HG03432 (cell line): ENCODE results near the gene NUP54.

Experiments
- ATAC-seq: cut with Tn5 transposase; IDR thresholded peaks from one replicate; pipeline ENCODE4 v1.9.1; 2021; ENCODE audit warnings: mild to moderate bottlenecking, moderate library complexity; ENCODE audit not compliant: unreplicated experiment

NUP54 gene, protein sequence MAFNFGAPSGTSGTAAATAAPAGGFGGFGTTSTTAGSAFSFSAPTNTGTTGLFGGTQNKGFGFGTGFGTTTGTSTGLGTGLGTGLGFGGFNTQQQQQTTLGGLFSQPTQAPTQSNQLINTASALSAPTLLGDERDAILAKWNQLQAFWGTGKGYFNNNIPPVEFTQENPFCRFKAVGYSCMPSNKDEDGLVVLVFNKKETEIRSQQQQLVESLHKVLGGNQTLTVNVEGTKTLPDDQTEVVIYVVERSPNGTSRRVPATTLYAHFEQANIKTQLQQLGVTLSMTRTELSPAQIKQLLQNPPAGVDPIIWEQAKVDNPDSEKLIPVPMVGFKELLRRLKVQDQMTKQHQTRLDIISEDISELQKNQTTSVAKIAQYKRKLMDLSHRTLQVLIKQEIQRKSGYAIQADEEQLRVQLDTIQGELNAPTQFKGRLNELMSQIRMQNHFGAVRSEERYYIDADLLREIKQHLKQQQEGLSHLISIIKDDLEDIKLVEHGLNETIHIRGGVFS

DNA sequence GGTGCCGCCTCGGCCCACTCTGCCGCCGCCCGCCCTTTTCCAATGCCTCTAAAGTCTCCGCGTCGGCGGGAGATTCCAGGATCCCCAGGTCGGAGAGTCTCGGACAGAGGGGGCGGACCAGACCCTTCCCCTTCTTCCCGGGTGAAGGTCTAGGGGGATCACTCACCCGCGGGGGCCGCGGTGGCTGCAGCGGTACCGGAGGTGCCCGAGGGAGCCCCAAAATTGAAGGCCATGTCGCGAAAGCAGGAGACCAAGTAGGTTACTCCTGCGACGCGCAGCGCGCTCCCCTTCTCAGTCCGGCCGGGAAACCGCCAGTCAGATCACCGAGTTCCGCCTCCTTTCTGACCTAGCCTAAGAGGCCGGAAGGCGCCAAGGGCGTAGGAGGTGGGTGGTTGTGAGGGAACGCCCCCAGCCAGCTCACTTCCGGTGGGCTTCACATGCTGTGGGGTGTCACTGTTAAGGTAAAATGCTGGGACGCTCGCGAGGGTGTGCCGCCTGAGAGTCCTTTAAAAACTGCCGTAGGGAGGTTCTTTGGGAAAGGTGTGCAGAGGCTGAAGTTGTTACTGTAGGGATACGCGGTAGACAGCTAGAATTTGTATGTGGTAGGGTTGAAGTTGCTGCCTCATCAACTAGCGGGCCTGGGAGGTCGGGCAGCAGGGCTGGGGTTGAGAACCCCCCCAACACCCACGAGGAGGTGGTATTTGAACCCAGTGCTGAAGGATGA is at the start of gene NUP54:
NUP54 (minus strand) TSS at position 256 of the 724 bp plus-strand sequence; CDS start at position 233, 23 bp downstream.
- peak; percentile 99 for ATAC-seq

DNA sequence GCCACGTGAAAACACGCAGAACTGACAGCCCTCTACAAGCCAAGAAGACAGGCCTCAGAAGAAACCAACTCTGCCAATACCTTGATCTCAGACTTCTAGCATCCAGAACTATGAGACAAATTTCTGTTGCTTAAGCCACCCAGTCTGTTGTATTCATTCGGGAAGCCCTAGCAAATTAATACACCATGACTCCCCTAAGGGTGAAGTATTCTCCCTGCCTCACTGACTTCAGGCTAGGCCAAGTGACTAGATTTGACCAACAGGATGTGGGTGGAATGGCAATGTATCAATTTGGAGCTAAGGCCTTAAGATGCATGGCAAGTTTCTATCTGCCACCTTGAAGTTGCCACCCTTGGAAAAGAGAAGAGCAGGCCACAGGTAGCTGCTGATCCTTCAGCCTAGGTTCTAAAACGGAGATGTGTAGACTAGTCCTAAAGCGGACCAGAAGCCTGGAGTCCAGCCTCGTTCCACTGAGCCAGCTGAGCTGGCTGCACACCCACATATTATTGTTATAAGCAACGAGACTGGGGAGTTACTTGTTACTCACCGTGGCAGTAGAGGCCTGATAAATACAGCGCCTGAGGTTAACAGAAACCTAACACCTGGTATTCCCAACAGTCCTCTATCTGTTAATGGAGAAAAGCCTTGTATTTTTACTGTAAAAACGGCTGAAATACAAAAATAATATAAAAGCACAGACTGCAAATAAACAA is 49.0 kb upstream of the NUP54 start:
- no peak for ATAC-seq

DNA sequence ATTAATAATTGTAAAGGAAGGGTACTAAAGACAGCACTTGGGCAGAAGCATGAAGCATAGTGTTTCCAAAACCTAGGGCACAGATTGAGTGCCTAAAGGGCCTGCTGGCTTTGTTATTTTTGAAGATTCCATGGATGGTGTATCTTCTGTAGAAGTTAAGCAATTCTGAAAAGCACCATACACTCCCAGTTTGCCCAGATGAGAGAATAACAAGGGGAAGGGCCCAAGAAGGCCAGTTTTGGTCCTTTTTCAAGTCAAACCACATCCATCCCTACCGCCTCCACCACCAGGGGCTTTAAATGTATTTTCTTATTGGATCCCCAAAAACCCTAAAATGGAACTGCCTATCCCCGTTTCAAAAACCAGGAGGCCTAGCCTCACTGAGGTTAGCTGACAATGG is 48.2 kb upstream of the NUP54 start:
- no peak for ATAC-seq

DNA sequence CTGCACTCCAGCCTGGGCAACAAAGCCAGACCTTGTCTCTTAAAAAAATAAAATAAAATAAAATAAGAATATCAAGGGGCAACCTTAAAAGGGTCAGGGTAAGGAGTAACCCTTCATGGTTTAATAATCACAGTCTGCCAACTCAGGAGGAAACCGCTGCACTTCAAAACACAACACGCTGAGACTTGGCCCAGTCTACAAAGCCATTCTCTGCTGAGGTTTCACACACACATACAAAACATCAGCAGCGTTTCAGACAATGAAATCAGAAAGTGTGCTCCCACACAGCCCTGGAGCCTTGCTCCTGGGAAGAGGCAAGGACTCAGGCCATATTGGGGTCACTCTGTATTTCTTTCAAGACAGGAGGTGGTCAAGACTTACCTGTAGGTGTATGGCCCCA is 47.1 kb upstream of the NUP54 start:
- no peak for ATAC-seq

DNA sequence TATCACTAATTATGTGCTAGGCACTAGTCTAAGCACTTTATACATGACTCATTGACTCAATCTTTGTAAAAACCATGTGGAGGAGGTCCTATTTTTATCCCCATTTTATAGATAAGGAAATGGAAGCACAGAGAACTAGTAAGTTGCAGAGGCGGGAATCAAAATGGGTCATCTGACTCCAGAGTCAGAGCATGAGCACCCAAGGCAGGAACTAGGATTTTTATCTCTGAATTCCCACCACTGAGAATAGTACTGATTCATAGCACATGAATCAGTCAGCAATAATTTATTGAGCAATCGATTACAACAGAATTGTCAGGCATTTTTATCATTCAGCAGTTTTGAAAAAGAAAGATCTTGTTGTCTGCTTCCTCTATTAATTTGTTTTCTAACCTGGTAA is 46.1 kb upstream of the NUP54 start:
- ATAC-seq = no peak

DNA sequence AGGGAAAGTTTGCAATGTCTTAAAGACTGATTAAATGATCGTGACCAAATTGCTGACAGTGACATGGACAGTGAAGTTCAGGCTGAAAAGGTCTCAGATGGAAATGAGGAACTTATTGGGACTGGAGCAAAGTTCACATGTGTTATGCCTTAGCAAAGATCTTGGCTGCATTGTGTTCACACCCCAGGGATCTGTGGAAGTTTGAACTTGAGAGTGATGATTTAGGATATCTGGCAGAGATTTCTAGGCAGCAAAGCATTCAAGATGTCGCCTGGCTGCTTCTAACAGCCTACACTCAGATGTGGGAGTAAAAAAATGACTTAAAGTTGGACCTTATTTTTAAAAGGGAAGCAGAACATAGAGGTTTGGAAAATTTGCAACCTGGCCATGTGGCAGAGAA is 44.0 kb upstream of the NUP54 start:
- ATAC-seq = no peak

DNA sequence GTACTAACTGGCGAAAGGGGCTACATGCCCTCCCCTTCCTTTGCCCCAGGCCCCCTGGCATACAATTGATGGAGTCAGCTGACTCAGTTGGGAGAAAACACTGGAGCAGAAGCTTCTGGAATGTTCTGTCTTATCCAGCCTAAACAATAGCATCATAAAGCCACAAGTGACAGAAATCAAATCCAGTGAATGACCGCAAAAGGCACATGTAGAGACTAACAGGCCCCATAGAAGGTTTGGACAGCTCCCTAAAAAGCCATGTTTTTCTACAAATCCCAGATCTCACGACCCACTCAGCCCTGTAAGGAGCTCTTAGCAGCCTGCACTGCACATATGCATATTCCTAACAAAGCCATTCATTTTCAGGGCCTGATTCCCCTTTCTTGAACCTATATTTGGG is 40.4 kb upstream of the NUP54 start:
- ATAC-seq = no peak

DNA sequence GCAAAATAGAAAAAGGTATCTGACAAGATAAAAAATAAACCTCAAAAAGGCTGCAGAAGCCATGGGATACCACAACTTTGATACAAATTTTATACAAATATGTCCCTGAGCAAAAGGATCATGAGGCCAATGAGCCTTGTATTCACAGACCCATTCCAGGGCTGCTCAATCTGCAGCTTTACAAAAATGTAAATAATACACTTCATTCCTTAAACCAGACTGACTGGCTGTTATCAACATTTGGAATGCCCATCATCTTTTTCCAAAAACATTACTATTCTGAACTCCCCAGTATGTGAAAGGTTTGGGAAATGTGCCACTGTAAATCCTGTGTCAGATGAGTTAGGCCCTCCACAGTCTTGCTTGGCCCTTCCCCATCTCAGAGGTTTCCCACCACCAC is 40.0 kb upstream of the NUP54 start:
- no peak for ATAC-seq

DNA sequence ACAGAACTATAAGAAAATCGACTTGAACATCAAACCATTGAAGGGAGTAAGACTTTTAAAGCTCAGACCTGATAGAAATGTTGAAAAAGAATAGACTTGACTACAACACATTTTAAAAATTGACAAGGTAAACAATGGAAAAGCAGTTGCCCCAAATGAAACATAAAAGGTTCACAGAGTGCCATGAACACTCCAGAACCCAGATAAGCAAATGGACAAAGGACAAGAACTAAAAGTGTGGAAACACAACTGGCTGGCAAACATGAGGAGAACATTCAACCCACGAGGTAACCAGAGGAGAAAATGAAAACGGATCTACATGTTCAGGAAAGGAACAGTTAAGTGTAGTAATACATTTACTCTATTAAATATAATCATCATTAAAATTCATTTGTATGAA is 39.0 kb upstream of the NUP54 start:
- no peak for ATAC-seq

DNA sequence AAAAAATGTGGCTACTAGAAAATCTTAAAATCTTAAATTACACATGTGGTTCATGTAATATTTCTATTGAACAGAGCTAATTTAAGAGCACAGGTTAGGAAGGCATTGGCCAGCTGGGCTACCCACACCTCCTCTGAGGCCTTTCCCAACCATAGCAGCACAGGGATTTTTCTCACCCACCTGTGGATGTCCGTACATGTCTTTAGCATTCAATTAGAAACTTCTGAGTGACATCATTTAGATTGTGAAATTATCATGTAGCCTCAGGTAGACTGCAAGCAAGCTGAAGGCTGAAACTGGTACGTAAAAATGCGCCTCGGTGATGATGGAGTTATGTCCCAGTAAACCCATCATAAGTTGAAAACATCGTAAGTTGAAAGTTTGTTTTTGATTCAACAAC is 34.3 kb upstream of the NUP54 start:
- no peak for ATAC-seq

DNA sequence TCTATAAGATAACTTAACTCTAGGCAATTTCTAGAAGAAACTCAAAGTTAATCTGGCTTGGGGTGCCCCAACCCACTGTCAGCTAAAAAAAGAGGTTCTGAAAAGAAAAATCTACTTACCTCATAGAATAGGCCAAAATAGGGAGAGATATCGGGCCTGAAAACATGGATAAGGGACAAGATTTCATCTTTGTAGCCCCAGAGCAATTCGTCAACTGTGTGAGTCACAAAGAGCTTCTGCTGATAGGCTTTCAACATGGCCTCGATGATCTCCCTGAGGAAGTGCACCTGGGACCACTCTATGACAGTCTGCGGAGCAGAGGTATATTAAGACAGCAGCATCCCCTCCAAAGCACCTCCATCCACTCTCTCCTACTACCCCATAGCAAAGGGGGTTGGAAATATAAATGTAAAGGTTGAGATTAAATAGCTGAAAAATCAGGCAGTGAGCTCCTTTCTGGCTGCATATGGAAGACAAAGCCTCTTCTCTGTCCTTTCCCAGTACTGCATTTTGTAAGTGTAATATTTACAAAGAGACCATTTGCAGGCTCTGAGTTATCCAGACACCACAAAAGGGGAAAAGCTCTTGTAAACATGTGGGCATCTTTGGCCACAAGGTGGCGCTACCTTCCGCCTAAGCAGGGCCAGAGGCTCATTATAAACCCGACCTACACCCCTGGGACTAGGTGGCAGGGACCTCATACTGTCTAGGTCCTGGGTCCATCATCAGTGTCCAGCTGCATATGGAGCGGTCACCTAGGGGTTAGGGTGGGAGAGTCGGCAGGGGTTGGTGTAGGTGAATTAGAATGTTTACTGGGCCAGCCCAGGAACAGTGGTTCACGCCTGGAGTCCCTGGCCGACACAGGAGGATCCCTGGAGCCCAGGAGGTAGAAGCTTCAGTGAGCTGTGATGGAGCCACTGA is 31.5 kb upstream of the NUP54 start:
- ATAC-seq = peak; percentile 93

DNA sequence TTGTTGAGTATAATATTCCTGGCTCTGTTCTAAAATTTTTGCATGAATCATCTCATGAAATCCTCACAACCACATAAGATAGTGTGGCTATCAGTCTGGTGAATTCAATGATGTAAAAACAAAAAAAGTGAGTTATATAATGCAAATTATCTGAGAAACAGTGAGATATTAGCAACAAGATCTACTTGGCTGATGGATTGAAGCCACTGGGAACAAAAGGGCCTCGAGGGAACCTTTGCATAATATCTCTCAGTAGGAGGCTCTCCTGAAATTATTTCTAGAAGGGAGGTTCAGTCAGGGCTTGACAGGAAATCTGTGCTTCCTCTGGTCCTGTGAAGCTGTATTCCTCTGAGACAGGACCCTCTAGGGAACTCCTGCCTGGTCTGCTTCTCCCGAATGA is 30.1 kb upstream of the NUP54 start:
- ATAC-seq = no peak

DNA sequence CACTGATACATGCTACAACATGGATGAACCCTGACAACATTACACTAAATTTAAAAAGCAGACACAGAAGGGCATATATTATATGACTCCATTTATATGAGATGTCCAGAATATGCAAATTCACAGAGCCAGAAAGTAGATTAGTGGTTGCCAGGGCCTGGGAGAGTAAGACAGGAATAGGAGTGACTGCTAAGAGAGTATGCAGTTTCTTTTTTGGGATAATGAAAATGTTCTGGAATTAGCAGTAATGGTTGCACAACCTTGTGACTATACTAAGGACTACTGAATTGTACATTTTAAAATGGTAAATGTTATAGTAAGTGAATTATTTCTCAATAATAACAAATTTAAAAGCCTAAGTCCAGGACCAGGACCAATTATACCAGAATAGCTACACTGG is 29.5 kb upstream of the NUP54 start:
- no peak for ATAC-seq

DNA sequence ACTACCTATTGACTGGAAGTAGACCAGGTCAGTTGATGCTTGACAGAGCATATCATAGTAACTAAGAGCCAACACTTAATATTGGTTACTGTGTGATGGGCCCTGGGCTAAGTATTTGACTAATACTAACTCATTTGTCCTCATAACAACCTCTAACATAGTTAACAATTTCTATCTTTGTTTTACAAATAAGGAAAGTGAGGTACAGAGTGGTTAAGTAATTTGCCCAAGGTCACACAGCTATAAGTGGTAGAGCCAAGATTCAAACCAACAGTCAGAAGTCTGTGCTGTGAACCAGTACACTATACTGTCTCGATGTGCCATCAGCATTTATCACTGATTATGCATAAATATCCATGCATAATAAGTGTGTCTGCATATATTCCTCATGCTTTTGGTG is 27.1 kb upstream of the NUP54 start:
- ATAC-seq = no peak

DNA sequence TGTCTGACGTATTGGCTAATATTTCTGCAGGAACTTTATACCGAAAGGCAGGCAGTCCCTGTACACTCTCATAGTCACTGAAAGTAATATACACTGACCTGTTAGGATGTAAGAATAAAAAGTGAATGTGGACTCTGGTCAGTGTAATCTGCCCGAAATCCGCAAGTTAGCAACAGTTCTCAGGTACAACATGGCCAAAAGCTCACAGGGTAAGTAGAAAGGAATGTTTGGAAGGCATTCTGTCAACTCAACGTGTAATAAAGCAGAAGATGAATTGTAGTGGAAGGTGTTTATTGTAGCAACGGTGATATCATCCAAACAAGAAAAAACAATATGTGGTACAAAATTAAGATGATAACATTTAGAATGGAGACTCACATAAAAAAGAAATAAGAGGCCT is 26.0 kb upstream of the NUP54 start:
- ATAC-seq = no peak

DNA sequence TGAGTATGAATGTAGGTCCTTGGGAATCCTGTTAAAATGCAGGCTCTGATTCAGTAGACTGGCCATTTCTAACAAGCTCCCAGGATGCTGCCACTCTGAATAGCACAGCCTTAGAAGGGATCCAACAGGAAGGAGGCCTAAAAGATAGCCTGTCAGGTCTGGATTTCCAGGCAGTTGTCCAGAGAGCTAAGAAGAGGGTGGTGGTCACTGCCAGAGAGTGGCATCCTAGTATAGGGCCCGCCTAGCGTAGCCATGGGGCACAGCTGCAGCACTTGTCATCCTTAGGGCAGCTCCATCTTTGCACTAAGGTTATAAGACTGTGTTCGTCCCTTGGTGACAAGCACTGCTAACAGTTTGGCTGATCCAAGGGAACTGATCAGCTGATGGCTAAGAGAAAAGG is 20.5 kb upstream of the NUP54 start:
- no peak for ATAC-seq

DNA sequence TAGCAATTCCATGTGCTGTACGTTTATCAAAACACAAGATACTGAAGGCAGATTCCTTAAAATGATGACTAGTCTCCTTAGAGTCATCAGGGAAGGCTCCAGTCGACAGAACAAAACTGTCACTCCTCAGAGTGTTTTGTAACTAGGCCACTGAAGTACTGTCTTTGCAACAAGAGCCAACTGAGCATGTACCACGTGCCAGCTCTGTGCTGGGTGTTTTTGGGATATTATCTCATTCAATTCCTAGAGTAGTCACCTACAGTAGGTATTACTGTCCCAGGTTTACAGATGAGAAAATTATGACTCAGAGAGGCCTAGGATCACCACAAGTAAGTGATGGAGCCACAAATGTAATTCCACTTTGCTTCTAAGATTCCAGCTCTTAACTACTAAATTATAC is 18.3 kb upstream of the NUP54 start:
- ATAC-seq = no peak

DNA sequence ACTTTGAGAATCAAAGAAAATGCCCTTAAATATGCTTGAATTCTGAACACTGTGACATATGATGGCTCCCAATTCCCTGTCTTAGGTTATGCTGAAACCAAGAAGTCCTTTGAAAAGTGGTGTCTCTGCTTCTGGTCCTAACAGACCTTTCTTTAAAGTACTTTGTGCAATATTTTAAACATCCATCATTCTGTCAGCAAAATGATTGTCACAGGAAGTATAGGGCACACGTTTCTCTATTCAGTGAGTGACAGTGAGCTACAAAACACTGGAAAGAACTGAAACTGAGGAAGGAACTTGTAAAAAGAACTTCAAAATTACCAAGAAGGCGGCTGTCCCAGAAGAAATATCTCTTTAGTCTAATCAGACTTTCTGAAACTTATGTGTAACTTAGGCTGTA is 12.2 kb upstream of the NUP54 start:
- no peak for ATAC-seq

DNA sequence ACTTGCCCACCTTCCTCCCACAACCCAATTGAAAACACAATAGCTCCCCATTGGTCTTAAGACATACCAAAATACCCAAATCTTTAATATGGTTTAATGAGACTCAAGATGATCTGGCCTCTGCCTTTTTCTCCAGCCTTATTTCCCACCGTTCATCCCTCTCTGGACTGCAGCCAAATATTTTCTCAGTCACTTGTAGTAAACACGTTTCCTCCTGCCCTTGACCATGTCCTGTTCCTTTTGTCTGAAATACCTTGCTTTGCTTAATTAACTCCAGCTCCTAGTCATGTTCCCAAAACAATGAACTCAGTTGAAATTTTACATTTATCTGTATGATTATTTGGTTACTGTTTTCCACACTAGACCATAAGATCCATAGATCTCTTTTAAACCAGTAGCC is 8.4 kb upstream of the NUP54 start:
- ATAC-seq = no peak

DNA sequence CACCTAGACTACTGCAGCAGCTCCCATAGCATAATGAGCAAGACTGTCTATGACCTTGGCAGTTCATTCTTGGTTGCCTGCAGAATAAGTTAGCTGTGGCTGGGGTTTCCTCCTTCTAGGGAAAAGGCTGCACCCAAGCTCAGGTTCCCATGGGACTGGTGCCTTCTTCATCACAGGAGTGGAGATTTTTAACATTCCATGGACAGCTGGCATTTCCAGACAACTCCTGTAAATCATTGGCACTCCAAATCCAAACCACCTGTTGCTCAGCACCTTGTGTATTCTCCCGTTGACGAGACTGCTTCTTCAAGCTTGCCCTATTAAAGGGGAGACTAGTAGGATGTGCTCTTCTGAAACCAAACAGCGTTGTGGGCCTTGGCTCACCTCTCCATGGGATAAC is 7.8 kb upstream of the NUP54 start:
- no peak for ATAC-seq

DNA sequence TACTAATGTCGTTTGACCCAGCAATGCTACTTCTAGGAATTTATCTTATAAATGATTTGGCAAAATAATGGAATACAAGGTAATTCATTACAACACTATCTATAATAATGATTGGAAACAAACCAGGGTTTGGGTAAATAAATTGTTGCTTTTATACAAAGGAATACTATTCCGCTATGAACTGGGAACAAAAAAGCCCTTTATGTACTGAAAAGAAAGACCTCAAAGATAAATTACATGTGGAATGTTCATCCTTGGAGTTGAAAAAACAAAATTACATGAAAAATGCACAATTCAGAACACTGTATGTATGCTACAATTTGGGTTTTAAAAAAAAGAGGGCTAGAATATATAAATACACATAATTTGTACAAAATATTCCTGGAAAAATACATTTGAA is 5.2 kb upstream of the NUP54 start:
- ATAC-seq = no peak
